ENCODE results near the gene GAREM2. TPM values are rescaled to one million over a fixed set of nuclear protein-coding genes. Genes with fewer than 3 reads are reported as not detected.

GAREM2 gene
- total RNA-seq, 4 donors from 2014 or later, result 0.25 to 1.8 (median 0.74) TPM

DNA sequence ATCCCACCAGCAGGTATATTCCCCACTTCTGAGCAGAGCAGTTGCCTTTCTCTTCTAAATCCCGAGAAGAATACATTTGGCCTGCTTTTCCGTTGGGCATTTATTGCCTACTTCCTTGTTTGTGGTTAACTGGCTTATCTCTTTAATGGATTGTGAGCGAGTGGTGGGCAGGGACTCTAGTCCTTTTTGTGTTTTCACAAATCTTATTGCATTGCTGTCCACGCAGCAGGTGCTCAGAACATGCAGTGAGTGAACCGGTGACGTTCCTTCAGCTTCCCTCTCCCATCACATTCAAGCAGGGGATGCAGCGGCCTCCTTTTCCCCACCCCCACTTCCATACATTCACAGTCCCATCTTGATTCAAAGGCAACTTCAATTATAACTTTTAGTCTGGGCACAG lies 28.9 kb upstream of the GAREM2 start:
- DNase-seq, result no peak
- in situ Hi-C loops (cut with MboI; ENCODE audit: low sequenced_read_pairs in 4 of 4), result loop anchor here in 1 of 4 donors (10.0 kb wide), 2 partner anchors 59 to 189 kb away; no protein-coding TSS in a partner anchor
- no peaks in the 10 kb centered on the region for H3K9me3 ChIP-seq
- no peak overlapping the region for H3K4me3 ChIP-seq
- H3K36me3 ChIP-seq, result no peaks in the 10 kb centered on the region
- H3K27ac ChIP-seq, result peak overlapping the region in 2 of 4 donors; percentile 4 to 12
- H3K4me1 ChIP-seq, result peaks cover 3 to 10% of the 10 kb centered on the region in 2 donors
- ATAC-seq, result no peak
- intact Hi-C loops (cut with DNase I; ENCODE audit: low total_unique reads), result loop anchor here (2.0 kb wide), 1 partner anchor 289 kb away; no protein-coding TSS in a partner anchor
- TF ChIP-seq, protein P1, sequence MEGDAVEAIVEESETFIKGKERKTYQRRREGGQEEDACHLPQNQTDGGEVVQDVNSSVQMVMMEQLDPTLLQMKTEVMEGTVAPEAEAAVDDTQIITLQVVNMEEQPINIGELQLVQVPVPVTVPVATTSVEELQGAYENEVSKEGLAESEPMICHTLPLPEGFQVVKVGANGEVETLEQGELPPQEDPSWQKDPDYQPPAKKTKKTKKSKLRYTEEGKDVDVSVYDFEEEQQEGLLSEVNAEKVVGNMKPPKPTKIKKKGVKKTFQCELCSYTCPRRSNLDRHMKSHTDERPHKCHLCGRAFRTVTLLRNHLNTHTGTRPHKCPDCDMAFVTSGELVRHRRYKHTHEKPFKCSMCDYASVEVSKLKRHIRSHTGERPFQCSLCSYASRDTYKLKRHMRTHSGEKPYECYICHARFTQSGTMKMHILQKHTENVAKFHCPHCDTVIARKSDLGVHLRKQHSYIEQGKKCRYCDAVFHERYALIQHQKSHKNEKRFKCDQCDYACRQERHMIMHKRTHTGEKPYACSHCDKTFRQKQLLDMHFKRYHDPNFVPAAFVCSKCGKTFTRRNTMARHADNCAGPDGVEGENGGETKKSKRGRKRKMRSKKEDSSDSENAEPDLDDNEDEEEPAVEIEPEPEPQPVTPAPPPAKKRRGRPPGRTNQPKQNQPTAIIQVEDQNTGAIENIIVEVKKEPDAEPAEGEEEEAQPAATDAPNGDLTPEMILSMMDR (IDR thresholded peaks at IDR 0.05 in 4 of 5, conservative IDR thresholded peaks at IDR 0.05 in 1 of 5), result no peak
- no peak for TF ChIP-seq POLR2A (IDR thresholded peaks at IDR 0.05)
- no peaks in the 10 kb centered on the region for H3K27me3 ChIP-seq

DNA sequence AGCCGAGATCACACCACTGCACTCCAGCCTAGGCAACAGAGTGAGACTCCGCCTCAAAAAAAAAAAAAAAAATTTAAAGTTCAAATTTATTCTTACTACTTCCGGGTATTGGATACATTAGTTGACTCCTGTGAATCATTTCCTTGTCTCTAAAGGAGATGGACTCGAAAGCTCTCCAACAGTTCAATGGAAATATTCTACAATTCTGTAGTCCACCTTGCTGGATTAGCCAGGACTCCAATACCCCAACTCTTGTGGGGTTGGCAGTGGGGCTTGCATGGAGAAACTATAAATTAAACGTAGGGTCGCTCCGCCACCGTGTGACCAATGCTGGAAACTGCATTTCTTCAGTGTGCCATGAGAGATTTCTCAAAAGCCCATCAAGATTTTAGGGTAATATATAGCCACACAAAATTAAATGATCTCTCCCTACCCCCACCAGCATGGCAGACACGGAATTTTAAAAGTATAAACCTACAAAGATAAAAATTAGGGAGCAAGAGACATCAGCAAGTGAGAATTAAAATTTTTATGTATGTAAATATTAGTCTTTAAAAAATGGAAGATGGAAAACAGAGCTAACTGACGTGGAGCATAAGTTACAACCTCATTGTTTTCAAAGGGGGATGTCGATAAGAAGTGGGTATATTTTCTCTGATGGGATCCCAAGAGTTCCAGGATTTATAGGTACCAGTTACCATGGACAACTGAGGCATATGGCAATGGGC lies 27.8 kb upstream of the GAREM2 start:
- TF ChIP-seq POLR2A (IDR thresholded peaks at IDR 0.05), result no peak
- TF ChIP-seq, protein P1 (IDR thresholded peaks at IDR 0.05 in 4 of 5, conservative IDR thresholded peaks at IDR 0.05 in 1 of 5), result peak; percentile 78 to 85 (median 81)
- no peaks in the 10 kb centered on the region for H3K27me3 ChIP-seq
- no peaks in the 10 kb centered on the region for H3K9me3 ChIP-seq
- ATAC-seq (peak; percentile 57 to 61), DNase-seq (peak in 1 of 2 donors; percentile 49)
- no peak overlapping the region for H3K4me3 ChIP-seq
- peak overlapping the region in 1 of 4 donors; percentile 13 for H3K27ac ChIP-seq
- H3K36me3 ChIP-seq, result no peaks in the 10 kb centered on the region
- in situ Hi-C loops (cut with MboI; ENCODE audit: low sequenced_read_pairs in 4 of 4), result loop anchor here (5.0 to 10.0 kb wide), 5 partner anchors 58 to 190 kb away; no protein-coding TSS in a partner anchor
- peaks cover 3 to 10% of the 10 kb centered on the region in 2 donors for H3K4me1 ChIP-seq
- intact Hi-C loops (cut with DNase I; ENCODE audit: low total_unique reads), result loop anchor here (1.0 to 2.0 kb wide), 4 partner anchors 57 to 290 kb away; no protein-coding TSS in a partner anchor

DNA sequence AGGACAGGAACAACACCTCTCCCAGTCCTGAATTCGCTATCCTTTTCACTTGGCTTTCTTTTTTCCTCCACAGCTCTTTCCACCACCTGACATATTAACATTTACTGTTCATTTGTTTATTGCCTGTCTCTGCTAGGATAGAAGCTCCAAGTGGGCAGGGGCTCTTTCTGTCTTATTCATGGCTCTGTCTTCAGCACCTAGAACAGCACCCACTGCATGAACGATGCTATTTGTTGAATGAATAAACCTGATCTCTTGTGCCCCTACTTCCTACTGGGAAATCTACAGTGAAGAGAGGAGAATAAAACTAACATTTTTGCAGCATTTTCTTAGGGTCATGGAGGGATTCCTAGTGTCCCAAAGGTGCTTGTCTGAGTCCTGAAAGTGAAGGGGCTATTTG lies 24.4 kb upstream of the GAREM2 start:
- no peak for ATAC-seq

DNA sequence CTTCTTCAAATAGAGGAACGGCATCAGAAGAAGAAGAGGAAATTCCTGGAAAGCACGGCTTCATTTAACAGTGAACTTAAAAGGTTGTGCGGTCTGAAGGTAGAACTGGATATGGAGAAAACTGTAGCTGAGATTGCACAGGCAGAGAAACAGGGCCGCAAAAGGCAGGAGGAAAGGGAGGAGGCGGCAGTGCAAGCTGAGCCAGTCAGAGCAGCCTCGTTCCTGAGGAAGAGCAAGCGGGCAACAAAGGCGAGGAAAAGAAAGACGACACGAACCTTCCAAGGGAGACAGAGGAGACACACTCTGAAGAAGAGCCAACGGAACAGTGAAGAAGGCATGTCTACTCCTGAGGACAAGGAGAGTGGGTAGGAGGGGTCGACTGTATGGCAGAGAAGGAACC lies 22.6 kb upstream of the GAREM2 start:
- DNase-seq (no peak), ATAC-seq (no peak)
- in situ Hi-C loops (cut with MboI; ENCODE audit: low sequenced_read_pairs in 4 of 4), result no loop called here

More for the DNA sequence above, 24.4 kb upstream of the GAREM2 start:
- Histone ChIP-seq H3K4me3 (no peak overlapping the region), H3K27ac (no peak overlapping the region), H3K36me3 (no peaks in the 10 kb centered on the region), H3K9me3 (no peaks in the 10 kb centered on the region), H3K4me1 (peaks cover 3 to 10% of the 10 kb centered on the region in 2 donors), H3K27me3 (no peaks in the 10 kb centered on the region)
- DNase-seq, result no peak
- intact Hi-C loops (cut with DNase I; ENCODE audit: low total_unique reads) (no loop called here), in situ Hi-C loops (cut with MboI; ENCODE audit: low sequenced_read_pairs in 4 of 4) (loop anchor here (5.0 to 10.0 kb wide), 5 partner anchors 61 to 194 kb away; no protein-coding TSS in a partner anchor)
- TF ChIP-seq, protein P1 (IDR thresholded peaks at IDR 0.05 in 4 of 5, conservative IDR thresholded peaks at IDR 0.05 in 1 of 5), result no peak
- no peak for TF ChIP-seq POLR2A (IDR thresholded peaks at IDR 0.05)

More for the DNA sequence above, 22.6 kb upstream of the GAREM2 start:
- TF ChIP-seq, protein P1 (IDR thresholded peaks at IDR 0.05 in 4 of 5, conservative IDR thresholded peaks at IDR 0.05 in 1 of 5), result no peak
- no peak for TF ChIP-seq POLR2A (IDR thresholded peaks at IDR 0.05)
- Histone ChIP-seq H3K27ac (no peak overlapping the region), H3K9me3 (no peaks in the 10 kb centered on the region), H3K4me1 (peaks cover 0 to under 1% of the 10 kb centered on the region in 2 donors), H3K27me3 (no peaks in the 10 kb centered on the region), H3K36me3 (no peaks in the 10 kb centered on the region), H3K4me3 (no peak overlapping the region)
- intact Hi-C loops (cut with DNase I; ENCODE audit: low total_unique reads), result no loop called here

All from gastrocnemius medialis (tissue), 4 donors.